ENCODE measurements around the gene AKR1C2.
"Not testable (repeated sequence)": the region's sequence is repeated elsewhere in the genome, so short reads cannot be mapped to it uniquely, and the experiment has no call there.

AKR1C2 gene

DNA sequence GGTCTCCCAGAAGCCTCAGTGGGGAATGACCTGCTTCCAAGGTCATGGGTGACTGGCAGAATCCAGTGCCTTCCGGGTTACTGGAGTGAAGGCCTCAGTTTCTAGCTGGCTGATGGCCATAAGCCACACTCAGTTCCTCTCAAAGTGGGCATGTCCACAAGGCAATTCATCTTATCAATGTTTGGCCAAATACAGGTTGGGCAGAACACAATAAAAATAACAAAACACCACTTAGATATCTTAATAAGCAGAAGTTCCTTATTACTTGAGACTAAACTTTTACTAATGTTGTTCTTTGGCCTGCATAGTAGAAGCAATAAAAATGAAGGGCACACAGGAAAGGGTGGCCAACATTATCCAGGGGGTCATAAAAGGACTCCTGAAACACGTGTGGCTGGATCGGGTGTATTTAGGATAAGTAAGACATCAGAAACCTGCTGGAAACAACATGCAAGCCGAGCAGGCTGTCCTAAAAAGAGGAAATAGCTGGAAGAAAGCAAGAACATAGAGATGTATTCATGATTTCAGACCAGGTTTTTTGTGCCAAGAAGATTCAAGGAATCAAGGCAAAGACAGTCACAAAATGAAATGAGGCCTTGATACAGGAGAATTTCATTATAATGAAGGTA lies 19.6 kb upstream of the AKR1C2 start:
- no peak for DNase-seq

DNA sequence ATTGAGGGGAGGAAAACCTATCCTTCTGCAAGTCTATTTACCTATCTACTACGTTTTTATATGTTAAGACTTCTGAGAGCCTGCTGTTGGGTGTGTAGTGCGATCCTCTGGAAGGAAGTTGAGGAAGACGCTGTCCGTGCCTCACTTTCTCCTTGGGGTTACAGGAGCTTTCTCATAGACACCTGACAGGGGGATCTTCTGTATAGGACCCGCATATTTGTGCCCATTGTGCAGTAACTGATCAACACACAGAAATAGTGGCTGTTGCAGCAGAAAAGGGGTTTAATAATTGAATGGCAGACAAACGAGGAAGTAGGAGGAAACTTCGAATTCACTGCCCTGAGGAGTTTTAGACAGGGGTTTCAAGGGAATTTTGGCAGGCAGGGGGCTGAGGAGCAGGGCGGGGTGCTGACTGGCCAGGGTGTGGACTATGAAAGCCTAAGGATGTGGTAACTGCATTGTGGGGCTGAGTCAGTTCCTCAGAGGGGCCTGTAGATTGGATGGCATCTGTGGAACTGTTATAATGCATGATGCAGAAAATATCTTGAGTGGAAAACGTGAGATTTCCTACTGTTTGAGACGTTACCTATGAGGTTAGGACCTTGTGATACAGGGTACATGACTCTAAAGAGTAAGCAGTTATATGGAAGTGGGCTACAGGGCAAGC lies 18.1 kb upstream of the AKR1C2 start:
- not testable (repeated sequence) for DNase-seq

DNA sequence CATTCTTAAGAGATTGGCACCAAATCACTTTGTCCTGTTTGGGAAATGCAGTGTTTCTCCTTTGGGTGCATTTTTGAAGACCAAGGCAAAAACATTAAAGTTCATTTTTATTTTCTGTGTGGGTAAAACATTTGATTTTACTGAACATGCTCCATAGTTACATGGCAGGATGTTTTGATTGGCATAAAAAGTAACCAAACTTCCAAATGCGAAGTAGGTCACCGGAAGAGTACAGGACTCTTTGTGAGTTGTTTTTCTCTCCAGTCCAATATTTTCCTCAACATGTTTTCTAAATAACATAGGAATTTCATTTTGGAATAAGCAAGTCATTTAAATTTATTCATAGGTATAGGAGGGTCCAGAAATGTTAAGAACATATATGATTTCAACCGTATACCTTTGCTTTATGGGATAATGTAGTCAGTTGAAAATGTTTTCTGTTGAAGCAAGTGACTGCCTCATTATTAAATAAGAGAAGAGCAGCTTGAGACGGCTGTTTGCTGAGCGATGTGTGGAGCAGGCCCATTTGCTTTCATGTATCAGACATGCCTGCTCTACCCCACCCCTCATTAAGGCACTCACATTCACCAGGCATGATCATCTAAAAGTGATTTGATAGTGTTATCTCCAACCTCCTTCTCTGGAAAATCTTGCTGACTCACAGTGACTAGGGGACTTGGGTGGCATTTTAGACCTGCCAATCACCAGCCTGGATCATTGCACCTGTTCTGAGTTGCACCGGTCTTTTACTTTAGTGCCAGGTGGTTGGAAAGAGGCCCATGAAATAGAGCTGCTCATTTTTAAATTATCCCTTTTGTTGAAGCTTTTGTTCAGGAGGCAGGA lies 16.3 kb upstream of the AKR1C2 start:
- not testable (repeated sequence) for DNase-seq

DNA sequence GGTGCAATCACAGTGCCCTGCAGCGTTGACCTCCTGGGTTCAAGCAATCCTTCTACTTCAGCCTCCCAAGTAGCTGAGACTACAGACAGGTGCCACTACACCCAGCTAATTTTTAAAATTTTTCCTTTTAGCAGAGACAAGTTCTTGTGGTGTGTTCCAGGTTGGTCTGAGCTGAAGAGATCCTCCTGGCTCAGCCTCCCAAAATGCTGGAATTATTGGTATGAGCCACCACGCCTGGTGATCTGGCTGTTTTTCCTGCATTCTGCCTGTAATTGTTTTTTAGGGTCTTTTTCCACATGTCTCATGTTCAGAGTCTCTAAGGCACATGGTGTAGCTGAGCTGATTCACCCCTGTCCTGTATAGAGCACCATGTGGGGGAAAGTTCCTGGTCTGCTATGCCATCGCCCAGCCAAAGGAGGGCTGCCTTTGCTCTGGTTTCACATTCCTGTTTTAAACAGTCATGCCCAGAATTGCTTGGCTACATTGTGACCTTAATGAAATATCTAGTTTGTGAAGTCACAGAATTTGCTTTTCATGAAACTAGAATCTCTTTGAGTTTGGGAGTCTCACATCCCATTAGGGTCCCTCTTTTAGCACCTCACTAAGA lies 15.1 kb upstream of the AKR1C2 start:
- not testable (repeated sequence) for DNase-seq

DNA sequence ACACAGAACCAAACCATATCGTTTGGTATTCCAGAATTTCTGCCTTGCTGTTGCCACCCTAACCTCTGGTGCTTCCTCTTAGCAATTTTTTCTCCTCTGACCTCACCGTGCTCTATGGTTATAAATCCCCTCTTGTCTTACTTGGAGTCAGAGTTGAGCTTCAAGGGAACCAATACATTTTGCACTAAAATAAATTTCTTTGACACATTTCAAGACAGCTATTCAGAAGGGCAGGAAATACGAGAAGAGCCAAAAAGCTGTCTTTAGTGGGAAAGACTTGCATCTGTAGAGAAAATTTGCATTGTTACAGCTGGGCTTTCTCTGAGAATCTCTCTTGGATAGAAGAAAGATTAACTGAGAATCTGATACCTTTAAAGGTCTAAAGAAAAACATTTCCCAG lies 14.5 kb upstream of the AKR1C2 start:
- no peak for DNase-seq

DNA sequence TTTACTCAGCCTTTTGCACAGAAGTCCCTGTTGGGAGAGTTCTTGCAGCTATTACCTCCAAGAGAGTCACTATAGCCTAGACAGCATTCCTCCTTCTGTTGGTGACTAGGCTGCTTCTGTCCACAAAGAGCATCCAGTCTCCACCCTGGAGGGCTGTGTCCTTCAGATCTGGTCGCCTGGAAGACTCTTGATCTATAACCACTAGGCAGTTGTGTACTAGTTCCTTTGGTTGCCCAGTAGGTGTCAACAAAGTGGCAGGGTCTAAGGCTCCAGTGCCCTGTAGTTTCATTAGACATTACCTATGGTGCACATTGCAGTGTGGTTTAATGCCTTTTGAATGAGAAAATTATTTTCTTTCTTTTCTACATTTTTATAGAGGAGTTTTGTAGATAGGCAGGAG lies 11.3 kb upstream of the AKR1C2 start:
- no peak for DNase-seq

DNA sequence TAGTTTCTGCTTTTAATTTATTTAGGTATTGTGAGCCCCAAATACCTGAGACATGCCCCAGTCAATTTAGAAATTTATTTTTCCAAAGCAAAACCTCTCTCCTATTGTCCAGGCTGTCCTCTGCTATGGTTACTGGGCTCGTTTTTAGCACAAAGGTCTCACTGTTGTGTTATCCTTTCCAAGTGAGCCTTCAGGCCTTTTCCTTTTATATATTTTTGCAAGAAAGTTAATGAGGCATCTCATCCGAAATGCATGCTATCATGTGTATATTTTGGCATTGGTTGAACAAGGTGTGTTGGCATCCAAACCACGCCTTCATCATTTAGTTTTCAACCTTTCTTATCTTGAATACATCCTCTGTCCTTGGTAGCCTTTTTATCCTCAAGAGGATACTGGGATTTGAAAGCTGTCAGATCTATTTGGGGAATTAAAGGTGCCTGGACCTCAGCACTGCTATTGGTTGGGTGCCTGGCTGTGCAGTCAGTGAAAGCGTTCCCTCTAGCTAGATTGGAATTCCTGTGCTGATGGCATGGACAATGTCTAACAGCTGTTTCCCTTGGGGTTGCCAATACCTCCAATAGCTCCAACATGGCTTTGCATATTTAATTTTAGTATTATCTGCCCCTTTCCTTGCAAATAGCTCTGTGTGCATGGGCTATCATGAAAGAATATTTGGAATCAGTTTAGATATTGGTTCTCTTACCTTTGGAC lies 10.7 kb upstream of the AKR1C2 start:
- DNase-seq: not testable (repeated sequence)

DNA sequence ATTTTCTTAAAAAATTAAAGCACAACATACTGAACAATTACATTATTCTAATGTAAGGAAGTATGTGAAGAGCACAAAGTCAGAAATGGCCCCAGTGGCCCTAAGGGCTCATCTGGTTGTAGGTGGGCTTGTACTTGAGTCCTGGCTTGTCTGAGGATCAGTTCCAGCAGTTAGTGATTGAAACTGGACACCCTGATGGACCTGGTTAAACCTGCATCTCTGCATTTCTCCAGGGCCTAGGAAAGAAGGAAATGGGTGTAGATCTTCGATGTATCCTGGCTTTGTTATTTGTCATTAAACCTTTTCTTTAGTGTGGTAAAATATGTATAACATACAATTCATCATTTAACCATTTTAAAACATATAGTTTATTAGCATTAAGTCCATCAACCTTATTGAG lies 9.7 kb upstream of the AKR1C2 start:
- no peak for DNase-seq

DNA sequence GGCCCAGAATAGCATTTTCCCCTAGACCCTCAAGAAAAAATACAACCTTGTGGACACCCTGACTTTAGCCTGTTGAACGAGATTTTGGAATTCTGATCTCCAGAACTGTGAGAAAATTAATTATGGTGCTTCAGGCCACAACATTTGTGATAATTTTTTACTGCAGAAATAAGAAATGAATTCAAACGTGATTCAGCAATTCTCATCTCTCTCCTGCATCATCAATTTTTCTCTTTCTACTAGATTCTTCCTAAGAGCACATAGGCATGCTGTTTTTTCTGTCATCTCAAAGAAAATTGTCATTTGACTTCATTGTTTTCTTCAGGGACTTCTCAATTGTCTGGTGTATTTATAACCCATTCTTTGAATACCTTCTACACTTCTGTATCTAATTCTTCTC lies 8.9 kb upstream of the AKR1C2 start:
- DNase-seq: no peak

DNA sequence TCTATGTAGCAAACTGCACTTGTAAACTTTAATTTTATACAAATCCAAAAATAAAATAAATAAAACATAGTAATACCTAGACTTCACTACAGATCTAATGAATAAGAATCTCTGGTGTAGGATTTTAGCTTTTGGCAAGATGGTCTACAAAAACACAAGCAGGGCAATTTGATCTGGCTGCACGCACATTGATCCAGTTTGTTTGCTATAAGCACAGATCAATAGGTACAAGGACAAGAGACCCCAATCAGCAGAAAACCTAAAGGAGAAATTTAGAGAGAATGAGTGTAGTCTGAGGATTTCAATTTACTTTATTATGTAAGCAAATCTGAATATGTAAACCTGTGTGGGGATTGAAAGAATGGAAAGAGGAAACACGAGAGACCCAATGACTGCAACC lies 7.7 kb upstream of the AKR1C2 start:
- not testable (repeated sequence) for DNase-seq

DNA sequence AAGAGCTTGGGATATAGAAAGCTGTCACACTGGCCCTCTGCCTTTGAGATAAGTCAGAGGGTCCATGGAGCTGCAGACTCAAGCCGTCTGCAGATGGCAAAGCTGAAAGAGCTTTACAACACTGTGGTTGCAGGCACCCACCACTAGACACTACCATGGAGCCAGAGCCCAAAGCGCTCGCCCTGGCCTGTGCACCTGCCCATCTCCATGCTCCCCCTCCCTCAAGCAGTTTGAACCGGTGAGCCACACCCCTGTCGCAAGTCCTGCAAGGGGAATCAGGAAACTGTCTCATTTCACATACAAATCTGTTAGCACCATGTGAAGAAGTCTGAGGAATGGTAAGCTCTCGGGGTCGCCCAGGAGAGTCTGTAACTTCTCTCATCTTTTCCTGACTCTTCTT lies 6.4 kb upstream of the AKR1C2 start:
- not testable (repeated sequence) for DNase-seq

DNA sequence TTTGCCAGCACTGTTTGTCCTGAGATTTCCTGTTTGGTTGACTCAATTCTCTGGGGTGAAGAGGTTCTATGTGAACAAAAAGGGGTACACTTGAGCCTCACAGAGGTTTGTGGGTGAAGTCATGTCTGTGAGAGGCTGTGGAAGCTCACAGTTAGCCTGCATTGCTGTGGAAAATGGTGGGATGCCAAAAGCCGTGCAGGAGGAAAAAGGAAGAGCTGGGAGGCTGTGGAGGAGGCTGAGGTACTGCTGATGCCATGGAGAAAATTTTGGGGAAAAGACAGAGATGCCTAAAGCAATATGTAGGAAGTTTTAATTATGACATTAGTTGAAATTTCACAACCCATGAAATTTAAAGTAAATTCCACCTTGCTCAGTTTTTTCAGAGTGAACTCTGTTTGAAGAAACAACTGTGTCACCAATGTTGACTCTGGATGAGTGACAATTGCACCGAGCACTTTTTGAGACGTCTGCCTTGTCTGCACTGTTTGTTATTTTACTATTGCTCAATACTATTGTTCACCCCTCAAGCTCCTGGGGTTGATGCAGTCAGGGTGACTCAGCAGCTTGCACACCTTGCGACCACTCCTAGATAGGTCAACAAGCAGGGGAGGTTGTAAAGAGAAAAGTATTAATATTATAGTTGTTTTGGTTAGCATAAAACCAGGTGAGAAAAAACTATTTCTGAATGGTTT lies 5.3 kb upstream of the AKR1C2 start:
- DNase-seq: not testable (repeated sequence)

DNA sequence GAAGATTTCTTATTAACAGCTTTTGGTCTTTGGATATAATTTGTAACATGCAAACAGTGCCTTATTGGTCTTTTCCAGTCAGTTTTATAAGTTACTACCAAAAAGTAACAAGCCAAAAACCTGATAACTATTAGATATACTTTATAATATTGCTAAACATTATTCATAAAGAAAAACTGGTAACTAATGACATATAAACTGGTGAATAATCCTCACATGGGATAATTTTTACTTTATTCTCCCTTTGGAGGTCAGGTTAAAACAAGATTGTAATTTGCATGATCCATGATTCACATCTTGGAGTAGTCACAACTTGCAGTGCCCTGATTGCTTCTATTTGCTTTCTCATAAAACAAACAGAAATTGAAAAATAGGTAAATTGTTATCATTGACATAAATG lies 844 bp upstream of the AKR1C2 start:
- not testable (repeated sequence) for DNase-seq

DNA sequence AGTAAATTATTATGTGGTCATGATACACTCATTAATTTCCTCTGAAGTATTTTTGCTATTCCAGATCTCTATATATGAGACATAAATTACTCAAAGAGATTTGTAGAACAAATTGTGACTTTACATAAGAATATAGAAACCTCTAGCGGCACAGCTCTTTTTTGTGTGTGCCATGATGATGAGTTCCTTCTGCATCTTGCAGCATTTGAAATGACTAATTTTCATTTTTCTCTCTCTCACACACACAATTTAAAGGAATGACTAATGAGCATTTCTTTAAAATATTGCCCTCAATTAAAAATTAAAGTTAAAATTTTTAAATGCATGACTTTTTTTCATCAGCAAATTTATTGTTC lies 351 bp upstream of the AKR1C2 start:
- not testable (repeated sequence) for DNase-seq

DNA sequence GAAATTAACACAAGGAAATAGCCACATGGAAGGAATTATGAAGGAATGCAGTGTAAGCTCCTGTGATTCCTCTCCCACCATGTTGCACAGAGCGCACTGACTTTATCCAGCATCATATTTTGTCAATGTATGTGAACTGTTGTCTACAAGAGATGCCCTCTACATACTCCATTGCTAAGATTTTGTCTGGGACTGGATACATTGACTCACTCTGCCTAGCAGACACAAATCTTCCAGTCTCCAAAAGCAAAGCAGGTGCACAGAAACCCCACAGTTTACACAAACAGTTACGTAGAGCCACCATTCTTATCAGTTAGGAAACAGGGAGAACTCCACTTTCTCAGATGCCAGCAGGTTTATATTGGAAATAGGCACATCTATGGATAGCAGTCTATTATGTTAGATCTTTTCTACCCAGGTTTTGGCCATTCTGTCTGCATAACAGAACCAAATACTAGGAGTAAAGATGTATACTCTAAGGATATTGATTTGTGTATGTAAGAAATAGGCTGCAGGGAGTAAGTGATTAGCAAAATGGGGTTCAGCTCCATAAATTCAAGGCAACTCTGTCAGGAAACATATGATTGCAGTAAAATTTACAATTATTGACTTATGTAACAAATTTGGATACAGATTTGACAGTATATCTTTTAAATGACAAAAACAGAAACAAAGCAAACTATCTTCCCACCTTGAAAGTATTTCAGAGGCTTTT lies 1.5 kb downstream of the AKR1C2 start:
- no peak for DNase-seq

DNA sequence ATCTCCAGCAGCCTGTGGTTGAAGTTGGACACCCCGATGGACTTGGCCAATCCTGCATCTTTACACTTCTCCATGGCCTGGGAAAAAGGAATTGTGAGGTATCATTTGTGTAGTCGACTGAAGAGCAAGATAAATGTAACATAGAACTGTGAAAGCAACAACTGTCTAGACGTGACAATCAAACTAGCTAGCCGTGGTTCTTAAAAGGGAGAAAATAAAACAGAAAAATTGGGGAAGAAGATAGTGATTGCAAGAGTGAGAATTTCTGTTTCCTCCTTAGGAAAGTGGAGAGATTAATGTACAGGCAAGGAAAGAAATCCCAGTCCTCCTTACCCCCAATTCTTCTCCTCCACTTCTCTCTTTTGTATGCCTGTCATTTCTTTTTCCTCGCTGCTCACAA lies 5.0 kb downstream of the AKR1C2 start:
- no peak for DNase-seq

DNA sequence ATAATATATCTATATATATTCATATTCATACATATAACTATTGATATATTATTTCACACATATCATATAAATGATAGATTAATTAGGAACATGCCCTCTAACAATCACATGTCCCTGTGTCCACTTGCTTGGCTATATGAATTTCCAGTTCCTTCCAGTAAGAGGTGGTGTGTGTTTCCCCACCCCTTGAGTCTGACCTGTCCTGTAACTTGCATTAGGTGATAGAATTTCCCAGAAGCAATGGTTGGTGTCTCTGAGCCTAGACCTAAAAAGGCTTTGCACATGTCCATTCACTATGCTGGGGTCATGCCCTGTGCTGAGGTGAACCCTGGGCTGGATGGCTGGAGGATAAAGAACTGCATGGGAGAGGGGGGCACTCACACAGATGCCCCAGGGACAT lies 9.4 kb downstream of the AKR1C2 start:
- not testable (repeated sequence) for DNase-seq

DNA sequence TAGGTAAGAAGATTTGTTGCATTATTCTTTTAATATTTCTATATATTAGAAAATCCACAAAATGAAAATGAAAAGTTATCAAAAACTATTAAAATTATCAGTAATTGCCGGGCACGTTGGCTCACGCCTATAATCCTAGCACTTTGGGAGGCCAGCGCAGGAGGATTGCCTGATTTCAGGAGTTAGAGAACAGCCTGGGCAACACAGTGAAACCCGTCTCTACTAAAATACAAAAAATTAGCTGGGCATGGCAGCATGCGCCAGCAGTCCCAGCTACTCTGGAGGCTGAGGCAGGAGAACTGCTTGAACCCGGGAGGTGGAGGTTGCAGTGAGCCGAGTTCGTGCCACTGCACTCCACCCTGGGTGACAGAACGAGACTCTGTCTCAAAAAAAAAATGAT lies 11.1 kb downstream of the AKR1C2 start:
- DNase-seq: not testable (repeated sequence)

DNA sequence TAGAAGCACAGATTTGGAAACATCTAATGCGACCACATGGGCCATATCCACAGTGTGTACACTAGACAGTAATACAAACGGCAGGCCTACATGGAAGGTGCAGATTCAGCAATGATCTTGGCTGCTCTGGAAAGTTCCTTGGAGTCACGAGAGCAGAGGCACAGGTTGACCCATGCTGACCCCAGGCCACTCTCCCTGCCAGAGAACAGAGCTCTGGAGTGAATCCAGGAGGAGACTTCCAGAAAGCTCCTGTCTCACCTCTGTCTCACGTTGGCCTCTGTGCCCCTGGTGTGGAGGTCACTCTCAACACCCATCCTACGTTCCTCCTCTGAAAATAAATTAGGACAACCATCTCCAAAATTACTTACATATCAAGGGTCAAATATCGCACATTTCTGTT lies 12.2 kb downstream of the AKR1C2 start:
- DNase-seq: not testable (repeated sequence)

DNA sequence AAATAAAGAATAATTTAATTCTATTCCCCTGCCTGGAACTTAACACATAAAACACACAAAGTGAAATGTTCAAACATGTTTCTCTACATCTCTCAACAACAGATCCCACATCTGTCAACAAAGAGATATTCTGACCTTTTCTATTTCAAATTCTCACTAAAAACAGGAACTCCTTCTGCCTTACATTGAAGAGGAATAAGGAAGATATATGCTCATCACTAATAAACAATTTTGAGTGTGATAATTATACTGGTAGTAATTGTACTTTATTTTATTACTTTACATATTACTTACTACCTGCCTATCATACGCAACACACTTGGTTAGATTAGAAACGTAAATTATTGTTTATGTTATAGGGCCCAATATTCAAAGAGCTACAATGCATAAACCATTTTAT lies 13.4 kb downstream of the AKR1C2 start:
- DNase-seq: no peak

DNA sequence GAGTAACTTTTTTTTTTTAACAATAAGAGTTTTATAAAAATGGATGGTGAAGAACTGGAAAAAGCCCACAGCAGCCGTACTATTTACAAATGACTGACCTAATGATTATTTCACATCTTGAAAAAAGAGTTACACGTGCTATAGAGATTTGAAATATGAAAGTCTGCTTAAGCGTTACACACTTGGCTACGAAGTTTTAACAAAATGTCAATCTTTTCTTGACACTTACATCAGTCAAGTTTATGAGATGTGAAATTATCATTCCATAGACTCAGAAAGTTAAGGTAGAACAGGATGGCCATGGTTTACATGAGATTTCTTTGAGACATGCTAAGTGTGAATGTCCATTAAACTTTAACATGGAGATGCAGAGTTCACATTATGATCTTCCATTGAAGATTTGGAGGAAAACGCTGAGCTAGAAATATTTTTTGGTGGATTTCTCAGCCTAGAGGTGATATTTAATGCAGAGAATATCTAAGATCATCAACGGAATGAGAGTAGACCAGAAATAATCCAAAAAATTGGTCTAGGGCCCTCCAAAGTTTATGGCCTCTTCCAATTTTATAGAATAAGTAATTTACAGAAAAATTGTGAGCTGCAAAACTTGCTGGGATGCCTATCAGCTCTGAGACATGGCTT lies 15.5 kb downstream of the AKR1C2 start:
- not testable (repeated sequence) for DNase-seq

Data from activated naive CD4-positive, alpha-beta T cell (primary cell).